Activated T-helper 17 cell treated with anti-CD3 and anti-CD28 coated beads, Interleukin-2, amount 50 U/mL, for 72 hours (primary cell): ENCODE measurements around the gene PARS2. TPM values are rescaled to one million over a fixed set of nuclear protein-coding genes. Genes with fewer than 3 reads are reported as not detected.

Experiments
- ATAC-seq: fragments of 150-1000 bp; cut with Tn5 transposase; replicated peaks from 2 replicates; pipeline ENCODE4 v1.10.0; 2021; ENCODE audit warnings: mild to moderate bottlenecking, moderate library complexity
- H3K27ac Mint-ChIP-seq: one replicate; pipeline ENCODE4 v1.8.0; 2022; ENCODE audit warnings: mixed read lengths
- H3K27me3 Mint-ChIP-seq: one replicate; pipeline ENCODE4 v1.8.0; 2022; ENCODE audit warnings: mixed read lengths
- H3K36me3 Mint-ChIP-seq: one replicate; pipeline ENCODE4 v1.8.0; 2022; ENCODE audit warnings: low read depth, mild to moderate bottlenecking, mixed read lengths
- H3K4me1 Mint-ChIP-seq: one replicate; pipeline ENCODE4 v1.8.0; 2022; ENCODE audit warnings: mixed read lengths
- H3K4me3 Mint-ChIP-seq: one replicate; pipeline ENCODE4 v1.8.0; 2022; ENCODE audit warnings: mild to moderate bottlenecking, mixed read lengths
- H3K9me3 Mint-ChIP-seq: one replicate; pipeline ENCODE4 v1.8.0; 2022; ENCODE audit warnings: mixed read lengths
- total RNA-seq, 2 donors: library from RNA; stranded (reverse); gene quantifications; one replicate each; pipeline ENCODE4 v1.2.3, GENCODE V29; 2022

Gene PARS2
- total RNA-seq, 2 donors from 2014 or later: 4.7 to 6.6 TPM

GRCh38 chr1:54805466-54805865 is 41.1 kb upstream of the PARS2 start:
- no peaks in the 10 kb centered on the region for H3K27me3 Mint-ChIP-seq
- ATAC-seq: no peak
- no peaks in the 10 kb centered on the region for H3K9me3 Mint-ChIP-seq
- peak overlapping the region; percentile 79 for H3K27ac Mint-ChIP-seq
- no peak overlapping the region for H3K4me3 Mint-ChIP-seq
- peaks cover 20% of the 10 kb centered on the region for H3K4me1 Mint-ChIP-seq
- H3K36me3 Mint-ChIP-seq: no peaks in the 10 kb centered on the region

- H3K27me3 Mint-ChIP-seq: no peaks in the 10 kb centered on the region
- H3K27ac Mint-ChIP-seq: peak overlapping the region; percentile 79
- H3K36me3 Mint-ChIP-seq: no peaks in the 10 kb centered on the region
- peaks cover 27% of the 10 kb centered on the region for H3K4me1 Mint-ChIP-seq
- H3K9me3 Mint-ChIP-seq: no peaks in the 10 kb centered on the region
- peak; percentile 76 for ATAC-seq
- H3K4me3 Mint-ChIP-seq: peak overlapping the region; percentile 54
These were observed 40.3 kb upstream of the PARS2 start for GRCh38 chr1:54804471-54805132.

GRCh38 chr1:54803761-54804470 is 39.6 kb upstream of the PARS2 start:
- Mint-ChIP-seq H3K27ac (no peak overlapping the region), H3K36me3 (no peaks in the 10 kb centered on the region), H3K27me3 (no peaks in the 10 kb centered on the region), H3K9me3 (no peaks in the 10 kb centered on the region), H3K4me3 (peak overlapping the region; percentile 54), H3K4me1 (peaks cover 33% of the 10 kb centered on the region)
- ATAC-seq: peak; percentile 5

DNA sequence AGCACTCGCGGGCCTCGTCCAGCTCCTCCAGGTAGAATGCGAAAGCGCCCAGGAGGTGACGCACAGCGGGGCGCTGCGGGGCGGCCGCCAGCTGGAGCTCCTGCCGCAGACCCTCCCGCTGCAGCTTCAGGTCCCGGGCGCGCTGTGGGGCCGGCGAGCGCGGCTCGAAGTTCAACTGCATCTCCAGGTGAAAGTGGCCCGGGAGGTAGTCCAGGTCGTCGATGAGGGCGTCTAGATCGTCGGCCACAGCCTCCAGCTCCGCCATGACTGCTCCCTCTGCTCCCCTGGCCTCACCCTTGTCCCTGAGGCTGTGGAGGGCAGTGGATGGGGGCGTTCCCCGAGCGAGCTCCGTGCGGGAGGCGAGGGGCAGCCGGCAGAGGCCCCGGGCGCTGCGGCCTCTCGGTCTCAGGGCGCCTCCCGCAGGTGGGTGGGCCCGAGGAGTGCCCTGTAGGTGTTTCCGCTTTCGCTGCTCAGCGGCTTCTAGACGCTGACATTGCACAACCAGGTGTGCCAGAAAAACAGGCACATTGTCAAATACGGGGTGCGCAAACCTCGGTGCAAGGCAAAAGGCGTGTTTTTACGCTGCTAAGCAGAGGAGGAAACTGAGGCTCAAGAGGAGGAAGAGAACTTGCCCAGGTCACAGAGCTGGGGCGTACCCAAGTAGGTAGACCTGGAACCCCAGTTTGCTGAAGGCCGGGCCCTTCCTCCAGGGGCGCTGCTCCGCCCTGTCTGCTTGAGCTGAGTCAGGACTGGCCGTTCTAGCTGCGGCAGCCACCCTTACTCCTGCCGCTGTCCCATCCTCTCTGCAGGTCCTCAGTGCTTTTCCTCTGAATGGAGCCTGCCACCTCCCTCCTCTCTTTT is 36.8 kb upstream of the PARS2 start, which contains the start of gene TTC22:
Gene TTC22 (minus strand): TSS at position 425 of the 861 bp plus-strand sequence. CDS start 160 bp downstream, at position 265.
- peaks cover 44% of the 10 kb centered on the region for H3K4me1 Mint-ChIP-seq
- no peaks in the 10 kb centered on the region for H3K27me3 Mint-ChIP-seq

GRCh38 chr1:54800041-54800898 is 35.9 kb upstream of the PARS2 start:
- Mint-ChIP-seq H3K36me3 (peaks cover 9% of the 10 kb centered on the region), H3K27ac (peak overlapping the region; percentile 90), H3K27me3 (no peaks in the 10 kb centered on the region), H3K4me3 (peak overlapping the region; percentile 86), H3K4me1 (peaks cover 44% of the 10 kb centered on the region), H3K9me3 (no peaks in the 10 kb centered on the region)
- ATAC-seq: no peak

More for the DNA sequence above, 36.8 kb upstream of the PARS2 start, which contains the start of gene TTC22:
- Mint-ChIP-seq H3K9me3 (no peaks in the 10 kb centered on the region), H3K36me3 (peaks cover 3% of the 10 kb centered on the region), H3K27ac (peak within 1 kb of the TSS; percentile 90), H3K4me3 (peak within 1 kb of the TSS; percentile 86)
- peak; percentile 64 for ATAC-seq

DNA sequence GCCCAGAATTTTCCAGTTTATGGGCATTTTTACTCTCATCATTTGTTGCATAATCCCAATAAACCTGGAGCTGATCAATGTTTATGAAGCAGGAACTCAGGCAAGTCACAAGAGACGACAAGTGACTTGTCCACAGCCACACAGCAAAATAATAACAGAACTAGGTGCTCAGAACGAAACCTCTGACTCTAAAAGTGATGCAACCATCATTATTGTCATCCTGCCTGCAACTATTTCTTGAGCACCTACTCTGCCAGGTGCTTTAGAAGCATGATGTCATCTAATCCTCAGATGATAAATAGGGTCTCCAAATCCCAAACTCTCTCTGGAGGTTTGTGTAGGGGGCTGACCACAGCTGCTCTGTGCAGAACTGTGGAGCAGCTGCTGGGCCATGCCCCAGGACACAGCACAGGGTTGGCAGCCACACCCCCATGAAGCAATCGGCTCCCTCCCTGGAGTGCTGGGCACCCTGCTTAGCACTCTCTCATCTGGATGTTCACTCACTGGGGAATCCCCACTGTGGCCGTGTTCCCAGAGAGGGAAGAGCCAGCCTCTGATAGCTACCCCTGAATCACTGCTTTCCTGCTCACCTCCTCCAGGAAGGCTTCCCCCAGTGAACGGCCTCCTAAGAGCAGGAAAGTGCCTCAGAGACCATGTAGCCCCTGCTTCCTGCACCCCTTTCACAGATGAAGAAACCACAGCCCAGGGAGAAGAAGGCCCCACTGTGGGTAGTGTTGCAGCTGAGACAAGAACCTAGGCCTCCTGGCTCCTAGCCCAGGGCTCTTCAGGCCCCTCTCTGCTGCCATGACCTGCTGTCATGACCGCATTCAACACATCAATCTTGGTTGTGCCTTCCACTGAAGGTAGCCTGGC is 34.7 kb upstream of the PARS2 start:
- Mint-ChIP-seq H3K9me3 (no peaks in the 10 kb centered on the region), H3K4me1 (peaks cover 33% of the 10 kb centered on the region), H3K4me3 (peak overlapping the region; percentile 86), H3K27ac (peak overlapping the region; percentile 90), H3K27me3 (no peaks in the 10 kb centered on the region), H3K36me3 (peaks cover 9% of the 10 kb centered on the region)
- ATAC-seq: peak; percentile 76

DNA sequence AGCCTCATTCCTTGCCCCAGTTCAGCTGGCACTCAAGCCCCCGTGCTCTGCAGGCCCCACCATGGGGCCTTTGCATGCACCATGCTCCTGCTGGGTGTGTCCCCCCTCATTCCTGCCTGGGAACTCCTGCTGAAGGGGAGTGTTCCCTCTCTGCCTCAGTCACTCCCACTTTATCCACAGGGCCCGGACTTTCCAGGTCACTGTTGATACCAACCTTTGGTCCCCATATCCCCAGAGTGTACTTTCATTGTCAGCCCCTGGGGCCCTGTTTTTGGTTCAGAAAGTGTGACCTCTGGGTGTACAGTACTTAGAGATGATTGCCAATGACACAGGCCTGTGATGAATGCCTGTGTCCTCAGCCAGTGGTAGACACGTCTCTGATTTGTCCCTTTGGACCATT is 33.9 kb upstream of the PARS2 start:
- peaks cover 28% of the 10 kb centered on the region for H3K4me1 Mint-ChIP-seq
- no peak for ATAC-seq
- H3K27ac Mint-ChIP-seq: peak overlapping the region; percentile 90
- peak overlapping the region; percentile 86 for H3K4me3 Mint-ChIP-seq
- no peaks in the 10 kb centered on the region for H3K9me3 Mint-ChIP-seq
- peaks cover 9% of the 10 kb centered on the region for H3K36me3 Mint-ChIP-seq
- no peaks in the 10 kb centered on the region for H3K27me3 Mint-ChIP-seq

GRCh38 chr1:54796902-54797301 is 32.6 kb upstream of the PARS2 start:
- Mint-ChIP-seq H3K9me3 (no peaks in the 10 kb centered on the region), H3K4me3 (peak overlapping the region; percentile 1), H3K27ac (peak overlapping the region; percentile 68), H3K4me1 (peaks cover 24% of the 10 kb centered on the region), H3K27me3 (no peaks in the 10 kb centered on the region), H3K36me3 (peaks cover 9% of the 10 kb centered on the region)
- ATAC-seq: no peak

DNA sequence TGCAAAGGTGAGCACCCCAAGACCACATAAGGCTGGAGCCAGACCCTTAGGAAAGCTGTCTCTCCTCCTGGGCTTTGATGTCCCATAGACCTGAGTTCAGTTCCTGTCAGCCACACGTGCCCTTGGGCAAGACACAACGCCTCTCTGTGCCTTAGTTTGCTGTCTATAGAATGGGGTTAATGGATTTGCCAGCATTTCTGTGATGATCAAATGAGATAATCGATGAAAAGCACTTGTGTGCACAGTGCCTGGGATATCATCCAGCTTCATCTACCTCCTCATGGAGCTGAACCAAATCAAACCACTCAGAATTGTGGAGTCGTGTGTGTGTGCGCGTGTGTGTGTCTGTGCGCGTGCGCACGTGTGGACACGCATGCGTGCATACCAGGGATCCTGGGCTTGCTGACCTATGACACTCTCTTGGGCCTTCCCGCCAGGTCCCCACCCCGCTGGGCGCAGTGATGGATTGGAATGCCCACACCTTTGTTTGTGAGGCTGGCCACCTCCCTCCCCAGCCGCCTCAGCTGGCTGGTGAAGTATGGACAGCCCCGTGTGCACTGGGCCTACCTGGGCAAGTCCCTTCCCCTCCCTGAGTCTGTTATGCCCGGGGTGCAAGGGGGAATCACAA is 31.6 kb upstream of the PARS2 start:
- ATAC-seq: no peak
- H3K4me1 Mint-ChIP-seq: peaks cover 24% of the 10 kb centered on the region
- H3K27ac Mint-ChIP-seq: peak overlapping the region; percentile 50
- no peaks in the 10 kb centered on the region for H3K27me3 Mint-ChIP-seq
- H3K9me3 Mint-ChIP-seq: no peaks in the 10 kb centered on the region
- H3K4me3 Mint-ChIP-seq: no peak overlapping the region
- H3K36me3 Mint-ChIP-seq: peaks cover 9% of the 10 kb centered on the region

- peaks cover 9% of the 10 kb centered on the region for H3K36me3 Mint-ChIP-seq
- no peak for ATAC-seq
- no peaks in the 10 kb centered on the region for H3K27me3 Mint-ChIP-seq
- H3K27ac Mint-ChIP-seq: peak overlapping the region; percentile 50
- H3K4me3 Mint-ChIP-seq: no peak overlapping the region
- no peaks in the 10 kb centered on the region for H3K9me3 Mint-ChIP-seq
- H3K4me1 Mint-ChIP-seq: peaks cover 24% of the 10 kb centered on the region
These were observed 31.0 kb upstream of the PARS2 start for GRCh38 chr1:54795356-54795665.

- no peak overlapping the region for H3K4me3 Mint-ChIP-seq
- no peaks in the 10 kb centered on the region for H3K27me3 Mint-ChIP-seq
- H3K9me3 Mint-ChIP-seq: no peaks in the 10 kb centered on the region
- no peak for ATAC-seq
- peaks cover 9% of the 10 kb centered on the region for H3K36me3 Mint-ChIP-seq
- peak overlapping the region; percentile 50 for H3K27ac Mint-ChIP-seq
- peaks cover 18% of the 10 kb centered on the region for H3K4me1 Mint-ChIP-seq
These were observed 30.4 kb upstream of the PARS2 start for GRCh38 chr1:54794451-54795355.

- Mint-ChIP-seq H3K36me3 (peaks cover 9% of the 10 kb centered on the region), H3K27ac (no peak overlapping the region), H3K27me3 (no peaks in the 10 kb centered on the region), H3K4me3 (no peak overlapping the region), H3K9me3 (no peaks in the 10 kb centered on the region), H3K4me1 (no peaks in the 10 kb centered on the region)
- no peak for ATAC-seq
These were observed 28.5 kb upstream of the PARS2 start for GRCh38 chr1:54792686-54793282.
